Duodenal mucosa (tissue), 2 donors: ENCODE data around the gene GPR156.

Source experiments
- H3K27ac ChIP-seq: one replicate; pipeline ENCODE4 v1.7.0; 2013; ENCODE audit warnings: low read depth, low read length
- H3K27me3 ChIP-seq, 2 donors: one replicate each; pipeline ENCODE4 v1.7.0; 2013; ENCODE audit warnings: low read length in 2 of 2, control low read depth in 1 of 2; ENCODE audit not compliant: insufficient read depth in 2 of 2, control insufficient read depth in 1 of 2
- H3K36me3 ChIP-seq, 2 donors: one replicate each; pipeline ENCODE4 v1.7.0; 2013; ENCODE audit warnings: low read length in 2 of 2, control low read depth in 1 of 2; ENCODE audit not compliant: insufficient read depth in 2 of 2, control insufficient read depth in 1 of 2
- H3K4me1 ChIP-seq, 2 donors: one replicate each; pipeline ENCODE4 v1.7.0; 2013; ENCODE audit warnings: low read length in 2 of 2, control low read depth in 1 of 2; ENCODE audit not compliant: insufficient read depth in 2 of 2, control insufficient read depth in 1 of 2
- H3K4me3 ChIP-seq, 2 donors: one replicate each; pipeline ENCODE4 v1.7.0; 2013; ENCODE audit warnings: low read length in 2 of 2, low read depth in 1 of 2
- H3K9ac ChIP-seq, 2 donors: one replicate each; pipeline ENCODE4 v1.7.0; 2013; ENCODE audit warnings: low read length in 2 of 2, low read depth in 1 of 2
- H3K9me3 ChIP-seq, 2 donors: one replicate each; pipeline ENCODE4 v1.7.0; 2013; ENCODE audit warnings: low read length in 2 of 2, control low read depth in 1 of 2; ENCODE audit not compliant: control insufficient read depth in 1 of 2

GPR156 gene

DNA sequence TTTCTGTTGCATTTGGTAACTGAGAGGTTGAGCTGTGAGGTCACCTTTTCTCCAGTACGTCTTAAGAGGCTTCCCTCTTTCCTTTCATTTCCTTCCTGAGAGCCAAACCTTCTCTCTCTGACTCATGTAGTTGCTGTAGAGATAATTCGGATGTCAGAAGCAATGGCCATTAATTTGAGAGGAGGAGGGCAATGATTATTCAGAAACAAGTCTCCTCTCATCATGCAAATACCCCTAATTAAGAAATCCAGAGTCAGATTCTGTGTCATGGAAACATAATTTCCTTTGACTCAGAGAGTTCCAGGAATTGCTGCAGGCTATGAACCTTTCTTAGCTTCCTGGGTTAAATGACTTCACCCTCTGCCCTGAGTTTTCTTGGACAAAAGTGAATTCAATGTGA, 131.7 kb downstream of the GPR156 start:
- Histone ChIP-seq H3K9me3 (peaks cover 11 to 14% of the 10 kb centered on the region in 2 donors), H3K4me1 (peaks cover 0 to 8% of the 10 kb centered on the region in 2 donors), H3K4me3 (no peak overlapping the region), H3K27ac (no peak overlapping the region), H3K9ac (no peak overlapping the region), H3K27me3 (no peaks in the 10 kb centered on the region), H3K36me3 (no peaks in the 10 kb centered on the region)

DNA sequence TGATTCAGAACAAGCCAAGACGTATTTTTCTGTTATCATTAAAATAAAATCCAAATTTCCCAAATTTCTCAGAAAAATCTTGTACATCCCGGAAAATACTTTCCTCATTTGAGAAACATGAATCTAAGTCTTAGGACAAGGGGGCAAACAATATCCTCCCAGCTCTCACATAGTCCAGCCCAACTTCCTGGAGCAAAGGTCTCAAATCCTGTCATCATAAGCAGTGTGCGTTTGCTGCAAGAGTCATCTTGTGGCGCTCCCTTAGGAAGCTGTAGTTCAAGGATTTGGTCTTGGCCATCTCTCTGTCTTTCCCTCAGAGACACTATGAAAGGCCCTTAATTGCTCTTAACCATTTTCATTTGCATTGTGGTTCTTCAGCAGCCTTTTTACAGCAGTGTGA, 133.2 kb downstream of the GPR156 start:
- H3K27ac ChIP-seq = no peak overlapping the region
- peaks cover 11 to 14% of the 10 kb centered on the region in 2 donors for H3K9me3 ChIP-seq

DNA sequence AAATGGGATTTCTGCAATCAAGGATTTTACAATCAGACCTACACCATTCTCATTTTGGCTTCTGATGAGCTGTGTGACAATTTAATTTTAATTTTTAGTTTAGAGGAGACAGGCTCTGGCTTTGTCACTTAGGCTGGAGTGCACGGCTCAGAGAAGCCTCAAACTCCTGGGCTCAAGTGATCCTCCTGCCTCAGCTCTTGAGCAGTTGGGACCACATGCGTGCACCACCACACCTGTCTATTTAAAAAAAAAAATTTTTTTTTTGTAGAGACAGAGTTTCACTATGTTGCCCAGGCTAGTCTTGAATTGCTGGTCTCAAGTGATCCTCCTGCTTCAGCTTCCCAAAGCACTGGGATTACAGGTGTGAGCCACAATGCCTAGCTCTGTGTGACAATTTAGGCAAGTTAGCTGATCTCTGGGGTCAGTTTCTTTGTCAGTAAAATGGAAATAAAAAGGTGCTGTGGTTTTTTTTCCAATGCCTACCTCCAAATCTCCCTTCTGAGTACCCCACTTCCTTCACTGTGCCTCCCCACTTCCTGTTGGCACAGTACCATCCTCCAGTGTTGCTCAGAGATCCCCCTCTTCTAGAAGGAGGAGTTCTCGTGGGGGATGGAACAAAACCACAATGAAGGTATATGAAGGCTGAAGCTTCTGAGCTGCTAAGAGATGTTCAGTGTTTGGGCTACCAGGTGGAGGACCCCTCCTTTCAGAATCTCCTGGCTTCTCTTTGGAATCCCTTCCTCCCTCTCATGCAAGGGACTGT, 136.7 kb downstream of the GPR156 start:
- Histone ChIP-seq H3K9ac (no peak overlapping the region), H3K27me3 (no peaks in the 10 kb centered on the region), H3K27ac (no peak overlapping the region), H3K4me3 (no peak overlapping the region), H3K36me3 (no peaks in the 10 kb centered on the region), H3K9me3 (no peaks in the 10 kb centered on the region), H3K4me1 (peaks cover 8 to 10% of the 10 kb centered on the region in 2 donors)

More for the DNA sequence above, 133.2 kb downstream of the GPR156 start:
- Histone ChIP-seq H3K9ac (no peak overlapping the region), H3K4me3 (no peak overlapping the region), H3K4me1 (peaks cover 8 to 10% of the 10 kb centered on the region in 2 donors), H3K36me3 (no peaks in the 10 kb centered on the region), H3K27me3 (no peaks in the 10 kb centered on the region)

DNA sequence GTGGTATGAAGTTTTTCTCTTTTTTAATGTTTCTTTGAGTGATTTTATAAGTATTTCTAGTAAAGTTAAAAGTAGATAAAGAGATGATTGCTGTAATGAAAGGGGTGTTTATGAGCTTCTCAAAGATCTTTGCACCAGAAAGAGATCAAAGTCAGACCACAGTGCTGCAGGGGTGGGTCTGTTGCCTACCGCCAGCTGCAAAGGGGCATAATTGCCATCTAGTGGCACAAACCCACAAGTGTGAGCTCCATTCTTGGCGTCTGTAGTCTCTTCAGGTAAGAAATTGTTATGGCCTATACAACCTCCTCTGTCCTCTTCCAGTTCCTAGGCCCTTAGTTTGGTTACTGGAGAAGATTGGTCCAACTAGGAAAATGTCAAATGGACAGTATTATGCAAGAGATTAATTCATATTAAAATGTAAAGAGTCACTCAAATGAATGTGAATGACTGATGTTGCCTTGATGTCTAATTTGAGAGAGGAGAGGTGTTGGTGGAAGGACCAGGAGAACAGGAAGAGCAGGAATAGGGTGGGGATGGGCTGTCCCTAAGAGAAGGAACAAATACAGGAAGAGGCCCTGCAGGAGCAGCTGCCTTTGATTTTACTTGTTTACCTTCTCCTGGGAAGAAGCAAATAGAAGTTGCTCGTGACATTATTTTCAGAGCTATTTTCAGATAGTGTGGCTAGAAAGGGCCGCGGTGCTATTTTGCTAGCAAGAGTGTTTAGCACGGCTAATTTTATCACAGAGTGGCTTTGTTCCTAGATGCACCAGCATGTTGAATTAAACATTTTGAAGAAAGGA, 137.8 kb downstream of the GPR156 start:
- no peak overlapping the region for H3K27ac ChIP-seq

DNA sequence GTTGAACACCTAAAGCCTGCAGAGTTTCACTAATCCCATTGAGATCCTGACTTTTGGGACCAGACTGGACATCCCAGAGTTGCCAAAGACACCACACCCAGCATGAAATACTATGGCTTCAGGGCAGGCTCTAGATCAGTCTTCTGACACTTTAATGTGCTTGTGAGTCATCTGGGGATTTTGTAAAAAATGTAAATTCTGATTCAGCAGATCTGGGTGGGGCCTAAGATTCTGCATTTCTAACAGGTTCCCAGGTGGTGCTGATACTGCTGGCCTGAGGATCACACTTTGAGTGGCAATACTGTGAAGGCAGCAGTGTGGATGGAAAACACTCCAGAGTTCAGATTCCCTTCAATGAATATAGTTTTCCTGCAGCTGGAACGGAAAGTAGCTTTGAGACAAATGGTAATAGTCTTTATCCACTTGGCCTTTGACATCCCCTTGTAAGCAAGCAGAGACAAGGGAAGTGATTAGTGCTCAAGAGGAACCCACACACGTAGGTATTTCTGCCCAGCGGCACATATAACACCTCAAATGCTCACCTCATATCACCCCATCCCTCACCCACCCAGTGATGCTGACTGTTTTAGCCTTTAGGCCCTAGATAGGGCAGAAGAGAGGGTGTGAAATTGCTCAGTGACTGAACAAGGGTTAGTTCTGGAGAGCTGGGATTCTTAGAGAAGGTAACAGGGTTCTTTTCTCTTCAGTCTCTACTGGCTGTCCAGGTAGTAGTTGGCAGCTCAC, 139.3 kb downstream of the GPR156 start:
- Histone ChIP-seq H3K4me1 (peaks cover 0 to 10% of the 10 kb centered on the region in 2 donors), H3K4me3 (no peak overlapping the region), H3K9ac (no peak overlapping the region), H3K27ac (no peak overlapping the region), H3K27me3 (no peaks in the 10 kb centered on the region), H3K9me3 (no peaks in the 10 kb centered on the region), H3K36me3 (no peaks in the 10 kb centered on the region)

More for the DNA sequence above, 137.8 kb downstream of the GPR156 start:
- no peaks in the 10 kb centered on the region for H3K27me3 ChIP-seq
- no peaks in the 10 kb centered on the region for H3K9me3 ChIP-seq
- H3K4me3 ChIP-seq = no peak overlapping the region
- H3K36me3 ChIP-seq = no peaks in the 10 kb centered on the region
- H3K9ac ChIP-seq = no peak overlapping the region
- peaks cover 8 to 10% of the 10 kb centered on the region in 2 donors for H3K4me1 ChIP-seq

DNA sequence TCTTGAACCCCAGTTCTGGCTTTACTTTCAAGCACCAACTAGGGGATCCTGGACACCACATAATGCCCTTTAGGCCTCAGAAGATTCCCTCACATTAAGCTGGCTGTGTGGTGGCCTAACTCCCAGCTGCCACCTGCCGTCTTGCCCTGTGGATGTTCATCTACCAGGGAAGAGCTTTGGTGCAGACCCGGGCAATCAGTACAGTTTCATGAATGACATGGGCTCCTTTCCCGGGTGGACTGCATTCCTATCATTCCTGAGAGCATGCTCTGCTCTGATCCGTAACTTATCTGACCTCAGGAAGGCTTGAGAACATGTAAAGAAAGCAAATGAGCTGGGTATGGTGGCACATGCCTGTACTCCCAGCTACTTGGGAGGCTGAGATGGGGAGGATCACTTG, 140.8 kb downstream of the GPR156 start:
- H3K27ac ChIP-seq = no peak overlapping the region
- peaks cover 0 to 10% of the 10 kb centered on the region in 2 donors for H3K4me1 ChIP-seq
- no peaks in the 10 kb centered on the region for H3K27me3 ChIP-seq
- H3K9ac ChIP-seq = no peak overlapping the region
- H3K9me3 ChIP-seq = no peaks in the 10 kb centered on the region
- H3K36me3 ChIP-seq = no peaks in the 10 kb centered on the region
- H3K4me3 ChIP-seq = no peak overlapping the region

DNA sequence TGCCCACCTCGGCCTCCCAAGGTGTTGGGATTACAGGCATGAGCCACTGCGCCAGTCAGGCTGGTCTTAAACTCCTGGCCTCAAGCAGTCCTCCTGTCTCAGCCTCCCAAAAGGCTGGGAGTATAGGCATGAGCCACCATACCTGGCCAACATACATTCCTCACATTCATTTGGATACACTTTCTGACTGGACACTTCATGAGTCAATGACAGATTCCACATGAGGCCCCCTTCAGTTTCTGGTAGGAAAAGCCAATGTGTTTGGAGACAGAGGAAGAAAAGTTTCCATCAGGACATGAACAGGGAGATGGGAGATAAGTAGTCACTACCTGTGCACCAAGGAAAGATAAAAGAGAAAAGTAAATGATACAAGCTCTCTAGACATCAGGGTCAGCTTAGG, 141.3 kb downstream of the GPR156 start:
- Histone ChIP-seq H3K27ac (no peak overlapping the region), H3K4me3 (no peak overlapping the region), H3K9ac (no peak overlapping the region), H3K36me3 (no peaks in the 10 kb centered on the region), H3K9me3 (no peaks in the 10 kb centered on the region), H3K4me1 (peaks cover 0 to 10% of the 10 kb centered on the region in 2 donors), H3K27me3 (no peaks in the 10 kb centered on the region)

DNA sequence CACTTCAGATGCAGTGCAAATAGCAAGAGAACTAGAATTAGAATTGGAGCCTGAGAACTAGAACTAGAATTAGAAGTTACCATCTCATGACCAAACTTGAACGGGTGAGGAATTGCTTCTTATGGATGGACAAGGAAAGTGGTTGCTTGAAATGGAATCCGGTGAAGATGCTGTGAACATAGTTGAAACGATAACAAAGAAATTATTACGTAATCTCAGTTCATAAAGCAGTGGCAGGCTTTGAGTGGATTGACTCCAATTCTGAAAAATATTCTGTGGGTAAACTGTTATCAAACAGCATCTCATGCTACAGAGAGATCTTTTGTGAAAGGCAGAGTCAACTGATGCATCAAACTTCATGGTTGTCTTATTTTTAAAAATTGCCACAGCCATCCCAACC, 142.8 kb downstream of the GPR156 start:
- H3K4me1 ChIP-seq = peaks cover 0 to 3% of the 10 kb centered on the region in 2 donors
- no peaks in the 10 kb centered on the region for H3K36me3 ChIP-seq
- no peak overlapping the region for H3K9ac ChIP-seq
- no peak overlapping the region for H3K4me3 ChIP-seq
- no peak overlapping the region for H3K27ac ChIP-seq
- H3K27me3 ChIP-seq = no peaks in the 10 kb centered on the region
- no peaks in the 10 kb centered on the region for H3K9me3 ChIP-seq

DNA sequence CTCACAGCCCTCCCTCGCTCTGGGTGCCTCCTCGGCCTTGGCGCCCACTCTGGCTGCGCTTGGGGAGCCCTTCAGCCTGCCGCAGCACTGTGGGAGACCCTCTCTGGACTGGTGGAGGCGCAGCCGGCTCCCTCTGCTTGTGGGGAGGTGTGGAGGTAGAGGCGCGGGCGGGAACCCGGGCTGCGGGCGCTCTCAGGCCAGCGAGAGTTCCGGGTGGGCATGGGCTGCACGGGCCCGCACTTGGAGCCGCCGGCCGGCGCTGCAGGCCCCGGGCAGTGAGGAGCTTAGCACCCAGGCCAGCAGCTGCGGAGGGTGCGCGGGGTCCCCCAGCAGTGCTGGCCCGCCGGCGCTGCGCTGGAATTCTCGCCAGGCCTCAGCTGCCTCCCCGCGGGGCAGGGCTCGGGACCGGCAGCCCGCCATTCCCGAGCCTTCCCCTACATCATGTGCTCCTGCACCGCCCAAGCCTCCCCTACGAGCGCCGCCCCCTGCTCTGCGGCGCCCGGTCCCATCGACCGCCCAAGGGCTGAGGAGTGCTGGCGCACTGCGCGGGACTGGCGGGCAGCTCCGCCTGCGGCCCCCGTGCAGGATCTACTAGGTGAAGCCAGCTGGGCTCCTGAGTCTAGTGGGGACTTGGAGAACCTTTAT, 144.8 kb downstream of the GPR156 start:
- H3K4me3 ChIP-seq = no peak overlapping the region
- H3K36me3 ChIP-seq = no peaks in the 10 kb centered on the region
- H3K9me3 ChIP-seq = no peaks in the 10 kb centered on the region
- no peaks in the 10 kb centered on the region for H3K27me3 ChIP-seq
- no peak overlapping the region for H3K27ac ChIP-seq
- H3K9ac ChIP-seq = no peak overlapping the region
- H3K4me1 ChIP-seq = no peaks in the 10 kb centered on the region
